Glomerular endothelial cell (primary cell): ENCODE data around the gene DTX3. TPM values are rescaled to one million over a fixed set of nuclear protein-coding genes. Genes with fewer than 3 reads are reported as not detected.
"Not testable (repeated sequence)": the region's sequence is repeated elsewhere in the genome, so short reads cannot be mapped to it uniquely, and the experiment has no call there.

ENCODE experiments used
- DNase-seq: peaks from one replicate; pipeline ENCODE4 v3.0.0-alpha.2; 2011; ENCODE audit warnings: low read depth, low spot score; ENCODE audit errors: extremely low read depth
- total RNA-seq: library from RNA; depleted of rRNA; stranded (reverse); fragments of >200 nt; gene quantifications from 2 replicates; pipeline ENCODE4 v1.2.3, GENCODE V29; 2015

Gene DTX3
- total RNA-seq, 1 donor from 2014 or later = 4.8 TPM

- DNase-seq = no peak
Observed at GRCh38 chr12:57606399-57606798, 1.8 kb downstream of the DTX3 start.

GRCh38 chr12:57606821-57607220 lies 2.2 kb downstream of the DTX3 start:
- DNase-seq = no peak

- no peak for DNase-seq
Observed at GRCh38 chr12:57607958-57608663, 3.5 kb downstream of the DTX3 start.

- DNase-seq = no peak
Observed at GRCh38 chr12:57609101-57609780, 4.6 kb downstream of the DTX3 start.

- no peak for DNase-seq
Observed at GRCh38 chr12:57609781-57610553, 5.3 kb downstream of the DTX3 start.

- no peak for DNase-seq
Observed at GRCh38 chr12:57610554-57611107, 6.0 kb downstream of the DTX3 start.

GRCh38 chr12:57611108-57611826 lies 6.6 kb downstream of the DTX3 start, which contains the start of gene ARHGEF25:
ARHGEF25 (plus strand) TSS chr12:57611435; CDS start chr12:57611895, 460 bp downstream.
- DNase-seq = no peak

GRCh38 chr12:57611827-57612710 lies 7.4 kb downstream of the DTX3 start:
- DNase-seq = no peak

- DNase-seq = no peak
Observed at GRCh38 chr12:57612711-57613426, 8.2 kb downstream of the DTX3 start.

- no peak for DNase-seq
Observed at GRCh38 chr12:57613427-57614109, 8.9 kb downstream of the DTX3 start.

GRCh38 chr12:57614178-57614947 lies 9.7 kb downstream of the DTX3 start:
- DNase-seq = no peak

GRCh38 chr12:57614948-57615500 lies 10.4 kb downstream of the DTX3 start:
- DNase-seq = no peak

GRCh38 chr12:57615637-57616036 lies 11.0 kb downstream of the DTX3 start:
- no peak for DNase-seq

GRCh38 chr12:57616383-57617101 lies 11.9 kb downstream of the DTX3 start:
- no peak for DNase-seq

- no peak for DNase-seq
Observed at GRCh38 chr12:57617942-57618341, 13.3 kb downstream of the DTX3 start.

GRCh38 chr12:57618431-57618830 lies 13.8 kb downstream of the DTX3 start:
- DNase-seq = not testable (repeated sequence)
